Activated B cell treated with CpG ODN at 0.5 μM for 24 hours (primary cell): Measurements from ENCODE around the gene ZCWPW1. TPM values are rescaled to one million over a fixed set of nuclear protein-coding genes. Genes with fewer than 3 reads are reported as not detected.

Source experiments
- ATAC-seq: fragments of 200-7000 bp; cut with Tn5 transposase; one replicate; pipeline ENCODE4 v1.10.0; 2021; ENCODE audit warnings: low read depth, mild to moderate bottlenecking, moderate library complexity
- CTCF ChIA-PET: fragments of 350-600 bp; sonication (Branson Sonifier 250); formaldehyde crosslinking; loops from one replicate; lab custom pipeline; 2021; ENCODE audit warnings: antibody characterized with exemption; lab: Charles Lee
- POLR2A ChIA-PET: fragments of 350-600 bp; sonication (Branson Sonifier 250); formaldehyde crosslinking; loops from one replicate; lab custom pipeline; 2021; ENCODE audit warnings: antibody characterized with exemption; lab: Charles Lee
- DNase-seq: peaks from one replicate; pipeline ENCODE4 v3.0.0; 2022
- H3K27ac Mint-ChIP-seq: one replicate; pipeline ENCODE4 v1.8.0; 2020; ENCODE audit warnings: mixed read lengths
- H3K27me3 Mint-ChIP-seq: one replicate; pipeline ENCODE4 v1.8.0; 2021; ENCODE audit warnings: mixed read lengths
- H3K36me3 Mint-ChIP-seq: one replicate; pipeline ENCODE4 v1.8.0; 2021; ENCODE audit warnings: low read depth, mixed read lengths
- H3K4me1 Mint-ChIP-seq: one replicate; pipeline ENCODE4 v1.8.0; 2021; ENCODE audit warnings: mixed read lengths
- H3K4me3 Mint-ChIP-seq: one replicate; pipeline ENCODE4 v1.8.0; 2020; ENCODE audit warnings: mild to moderate bottlenecking, mixed read lengths
- H3K9me3 Mint-ChIP-seq: one replicate; pipeline ENCODE4 v1.8.0; 2020; ENCODE audit warnings: mixed read lengths
- intact Hi-C: fragments of 100-400 bp; cut with micrococcal nuclease; formaldehyde crosslinking; loops from one replicate; pipeline ENCODE4 v1.15.1; 2024
- total RNA-seq: library from RNA; stranded (reverse); gene quantifications from 2 replicates; pipeline ENCODE4 v1.2.3, GENCODE V29; 2022
- TF ChIP-seq, protein P1 (sequence below): fragments of 200-600 bp; IDR thresholded peaks from one replicate; pipeline ENCODE4 v1.8.0; 2022; ENCODE audit warnings: antibody characterized with exemption, mild to moderate bottlenecking

ZCWPW1 gene
- total RNA-seq, 1 donor from 2014 or later, result 10.8 TPM

- TF ChIP-seq, protein P1, sequence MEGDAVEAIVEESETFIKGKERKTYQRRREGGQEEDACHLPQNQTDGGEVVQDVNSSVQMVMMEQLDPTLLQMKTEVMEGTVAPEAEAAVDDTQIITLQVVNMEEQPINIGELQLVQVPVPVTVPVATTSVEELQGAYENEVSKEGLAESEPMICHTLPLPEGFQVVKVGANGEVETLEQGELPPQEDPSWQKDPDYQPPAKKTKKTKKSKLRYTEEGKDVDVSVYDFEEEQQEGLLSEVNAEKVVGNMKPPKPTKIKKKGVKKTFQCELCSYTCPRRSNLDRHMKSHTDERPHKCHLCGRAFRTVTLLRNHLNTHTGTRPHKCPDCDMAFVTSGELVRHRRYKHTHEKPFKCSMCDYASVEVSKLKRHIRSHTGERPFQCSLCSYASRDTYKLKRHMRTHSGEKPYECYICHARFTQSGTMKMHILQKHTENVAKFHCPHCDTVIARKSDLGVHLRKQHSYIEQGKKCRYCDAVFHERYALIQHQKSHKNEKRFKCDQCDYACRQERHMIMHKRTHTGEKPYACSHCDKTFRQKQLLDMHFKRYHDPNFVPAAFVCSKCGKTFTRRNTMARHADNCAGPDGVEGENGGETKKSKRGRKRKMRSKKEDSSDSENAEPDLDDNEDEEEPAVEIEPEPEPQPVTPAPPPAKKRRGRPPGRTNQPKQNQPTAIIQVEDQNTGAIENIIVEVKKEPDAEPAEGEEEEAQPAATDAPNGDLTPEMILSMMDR, result no peak
- intact Hi-C loops, result loop anchor here (10.0 kb wide), 1 partner anchor 824 kb away; no protein-coding TSS in a partner anchor
- H3K4me1 Mint-ChIP-seq, result peaks cover 59% of the 10 kb centered on the region
- H3K36me3 Mint-ChIP-seq, result peaks cover 61% of the 10 kb centered on the region
- no peaks in the 10 kb centered on the region for H3K9me3 Mint-ChIP-seq
- DNase-seq (no peak), ATAC-seq (no peak)
- peak overlapping the region; percentile 90 for H3K4me3 Mint-ChIP-seq
- peak overlapping the region; percentile 97 for H3K27ac Mint-ChIP-seq
- no peaks in the 10 kb centered on the region for H3K27me3 Mint-ChIP-seq
- CTCF ChIA-PET, result interaction anchor here (3.9 kb wide), 1 partner anchor 23 kb away, joined by 16 read pairs; no protein-coding TSS in a partner anchor
- POLR2A ChIA-PET, result interaction anchor here (0.6 to 4.3 kb wide), 28 partner anchors 7 to 1987 kb away, joined by 3 to 90 read pairs (median 10); partner anchors contain the start of genes AP4M1, FBXO24, GPC2 and LAMTOR4
Measured at GRCh38 chr7:100430493-100431285, 2.2 kb upstream of the ZCWPW1 start.

- TF ChIP-seq, protein P1, result no peak
- peak; percentile 47 for ATAC-seq
- POLR2A ChIA-PET, result interaction anchor here (0.5 to 4.3 kb wide), 65 partner anchors 8 to 1987 kb away, joined by 3 to 90 read pairs (median 6); partner anchors contain the start of genes AGFG2, AP4M1, BUD31 and FBXO24
- DNase-seq, result peak; percentile 94
- H3K27ac Mint-ChIP-seq, result peak within 1 kb of the TSS; percentile 100
- peaks cover 57% of the 10 kb centered on the region for H3K36me3 Mint-ChIP-seq
- H3K4me1 Mint-ChIP-seq, result peaks cover 52% of the 10 kb centered on the region
- H3K9me3 Mint-ChIP-seq, result no peaks in the 10 kb centered on the region
- H3K4me3 Mint-ChIP-seq, result peak within 1 kb of the TSS; percentile 98
- CTCF ChIA-PET, result interaction anchor here (3.9 kb wide), 1 partner anchor 22 kb away, joined by 16 read pairs; no protein-coding TSS in a partner anchor
- no peaks in the 10 kb centered on the region for H3K27me3 Mint-ChIP-seq
- intact Hi-C loops, result loop anchor here (1.0 to 10.0 kb wide), 12 partner anchors 85 to 825 kb away; partner anchors contain the start of genes AGFG2, FBXO24, GNB2 and LAMTOR4
Measured at GRCh38 chr7:100429637-100430492, 1.4 kb upstream of the ZCWPW1 start, which contains the start of gene MEPCE. Gene MEPCE, plus strand, starts transcription at chr7:100429831. Its CDS starts 188 bp downstream, at chr7:100430019.

GRCh38 chr7:100428967-100429636 is 599 bp upstream of the ZCWPW1 start:
- CTCF ChIA-PET, result interaction anchor here (3.9 kb wide), 1 partner anchor 22 kb away, joined by 16 read pairs; no protein-coding TSS in a partner anchor
- POLR2A ChIA-PET, result interaction anchor here (0.5 to 4.3 kb wide), 70 partner anchors 9 to 1987 kb away, joined by 3 to 90 read pairs (median 6); partner anchors contain the start of genes AGFG2, AP4M1, BUD31 and FBXO24
- Mint-ChIP-seq H3K4me3 (peak overlapping the region; percentile 98), H3K27me3 (no peaks in the 10 kb centered on the region), H3K9me3 (no peaks in the 10 kb centered on the region), H3K36me3 (peaks cover 52% of the 10 kb centered on the region), H3K4me1 (peaks cover 45% of the 10 kb centered on the region), H3K27ac (peak overlapping the region; percentile 100)
- TF ChIP-seq, protein P1, result no peak
- intact Hi-C loops, result loop anchor here (1.0 to 10.0 kb wide), 15 partner anchors 7 to 514 kb away; partner anchors contain the start of genes AGFG2, FBXO24, GNB2 and LAMTOR4
- ATAC-seq, result peak; percentile 58
- peak; percentile 100 for DNase-seq

GRCh38 chr7:100427762-100428198 is 723 bp downstream of the ZCWPW1 start:
- H3K27ac Mint-ChIP-seq, result peak overlapping the region; percentile 100
- ChIA-PET POLR2A (interaction anchor here (0.6 to 4.3 kb wide), 34 partner anchors 10 to 1047 kb away, joined by 3 to 90 read pairs (median 10); partner anchors contain the start of genes AGFG2, AP4M1, FBXO24 and GIGYF1), CTCF (interaction anchor here (0.8 to 3.9 kb wide), 3 partner anchors 9 to 23 kb away, joined by 3 to 16 read pairs (median 5); no protein-coding TSS in a partner anchor)
- H3K4me3 Mint-ChIP-seq, result peak overlapping the region; percentile 98
- ATAC-seq, result no peak
- intact Hi-C loops, result loop anchor here (1.0 to 10.0 kb wide), 11 partner anchors 9 to 513 kb away; partner anchors contain the start of genes AGFG2, LAMTOR4, MBLAC1 and PPP1R35
- peaks cover 46% of the 10 kb centered on the region for H3K36me3 Mint-ChIP-seq
- no peak for DNase-seq
- TF ChIP-seq, protein P1, result no peak
- no peaks in the 10 kb centered on the region for H3K9me3 Mint-ChIP-seq
- no peaks in the 10 kb centered on the region for H3K27me3 Mint-ChIP-seq
- H3K4me1 Mint-ChIP-seq, result peaks cover 32% of the 10 kb centered on the region
